Skin epidermis (tissue), 12 donors: ENCODE data around the gene CA5B.
"Not testable (repeated sequence)": the region's sequence is repeated elsewhere in the genome, so short reads cannot be mapped to it uniquely, and the experiment has no call there.

Experiments used
- H3K27ac ChIP-seq, 21 experiments: fragments of 200-600 bp; sonication (generic) in 11 of 21; one replicate each; pipeline ENCODE4 v1.5.0; 2020; ENCODE audit warnings: mild to moderate bottlenecking in 3 of 21, inconsistent platforms in 2 of 21, moderate library complexity in 2 of 21
- H3K4me3 ChIP-seq, 7 experiments: fragments of 200-600 bp; sonication (generic) in 2 of 7; one replicate each; pipeline ENCODE4 v1.5.0; 2020; ENCODE audit warnings: inconsistent platforms in 2 of 7, mild to moderate bottlenecking in 2 of 7, moderate library complexity in 1 of 7

The CA5B gene

DNA sequence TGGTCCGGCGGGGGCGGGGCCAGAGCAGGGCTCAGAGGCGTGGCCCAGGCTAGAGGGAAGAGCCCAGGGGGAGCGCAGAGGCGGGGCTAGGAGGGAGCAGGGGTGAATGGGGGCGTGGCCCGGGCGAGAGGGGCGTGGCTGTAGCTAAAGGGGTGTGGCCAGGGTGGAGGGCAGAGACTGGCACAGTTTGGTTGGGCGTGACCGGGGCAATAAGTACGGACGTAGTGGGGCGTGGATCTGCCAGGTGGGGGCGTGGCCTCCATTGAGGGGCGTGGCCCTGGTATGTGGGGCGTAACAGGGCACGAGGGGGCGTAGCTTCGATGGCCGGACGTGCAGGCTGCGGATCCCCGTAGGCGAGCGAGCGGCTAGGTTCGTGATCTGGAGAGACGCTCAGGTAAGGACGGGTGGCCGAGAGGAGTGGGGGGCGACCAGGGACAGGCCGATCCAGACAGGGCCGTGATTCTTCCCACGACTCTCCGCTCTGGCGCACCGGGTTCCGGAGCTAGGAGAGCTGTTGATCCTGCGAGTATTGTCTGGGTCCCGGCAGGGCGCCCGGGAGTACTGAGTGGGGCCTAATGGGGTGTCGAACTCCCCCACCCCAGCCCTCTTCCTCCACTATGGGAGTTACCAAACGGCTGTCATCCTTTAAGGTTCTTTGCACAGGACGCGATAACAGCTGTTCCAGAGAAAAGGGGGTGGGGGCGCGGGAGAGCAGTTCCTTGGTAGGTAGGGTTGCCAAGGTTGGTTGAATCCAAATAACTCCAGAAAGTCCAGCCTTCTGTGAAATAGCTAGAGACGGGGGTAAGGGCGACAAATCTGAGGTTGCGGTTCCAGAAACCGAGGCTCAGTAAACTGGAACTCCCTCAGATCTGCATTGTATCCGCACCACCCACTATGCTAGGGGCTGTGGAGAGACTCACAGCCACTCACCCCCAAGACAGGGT lies at the start of gene CA5B:
CA5B (plus strand) TSS at position 312 of the 944 bp plus-strand sequence. CDS start 11,754 bp downstream, outside the sequence.
- Histone ChIP-seq H3K4me3 (peak within 1 kb of the TSS; percentile 36 to 57 (median 45)), H3K27ac (peak within 1 kb of the TSS in 14 of 21 experiments; percentile 4 to 77 (median 36))

- Histone ChIP-seq H3K4me3 (no peak overlapping the region), H3K27ac (no peak overlapping the region)
Observed at GRCh38 chrX:15694941-15695451, 43.1 kb upstream of the CA5B start.

DNA sequence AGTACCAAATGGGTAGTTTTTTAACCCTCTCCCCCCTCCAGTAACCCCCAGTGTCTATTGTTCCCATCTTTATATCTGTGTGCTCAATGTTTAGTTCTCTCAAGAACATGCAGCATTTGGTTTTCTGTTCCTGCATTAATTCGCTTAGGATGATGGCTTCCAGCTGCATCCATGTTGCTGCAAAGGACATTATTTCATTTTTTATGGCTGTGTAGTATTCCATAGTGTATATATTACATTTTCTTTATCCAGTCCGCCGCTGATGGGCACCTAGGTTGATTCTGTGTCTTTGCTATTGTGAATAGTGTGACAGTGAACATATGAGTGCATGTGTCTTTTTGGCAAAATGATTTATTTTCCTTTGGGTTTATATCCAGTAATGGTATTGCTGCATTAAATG lies 41.6 kb upstream of the CA5B start:
- no peak overlapping the region for H3K4me3 ChIP-seq
- no peak overlapping the region for H3K27ac ChIP-seq

GRCh38 chrX:15702488-15703371 lies 35.3 kb upstream of the CA5B start:
- H3K27ac ChIP-seq, result no peak overlapping the region
- no peak overlapping the region for H3K4me3 ChIP-seq

DNA sequence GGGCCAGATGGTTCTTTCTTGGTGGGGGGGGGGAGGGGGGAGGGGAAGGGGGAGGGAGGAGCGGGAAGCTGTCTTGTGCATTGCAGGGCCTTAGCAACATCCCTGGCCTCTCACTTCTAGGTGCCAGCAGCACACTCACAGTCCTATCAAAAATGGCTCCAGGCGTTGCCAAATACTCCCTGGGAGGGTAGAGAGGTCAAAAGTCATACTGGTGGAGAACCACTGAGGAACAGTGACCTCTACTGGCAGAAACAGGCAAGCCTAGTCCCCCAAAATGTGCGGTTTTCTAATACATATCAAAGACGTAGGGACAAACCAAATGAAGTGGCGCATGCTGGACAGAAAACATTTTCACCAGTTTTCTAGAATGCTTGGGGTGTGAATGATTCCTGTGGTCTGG lies 34.3 kb upstream of the CA5B start:
- H3K4me3 ChIP-seq, H3K27ac ChIP-seq: not testable (repeated sequence)

DNA sequence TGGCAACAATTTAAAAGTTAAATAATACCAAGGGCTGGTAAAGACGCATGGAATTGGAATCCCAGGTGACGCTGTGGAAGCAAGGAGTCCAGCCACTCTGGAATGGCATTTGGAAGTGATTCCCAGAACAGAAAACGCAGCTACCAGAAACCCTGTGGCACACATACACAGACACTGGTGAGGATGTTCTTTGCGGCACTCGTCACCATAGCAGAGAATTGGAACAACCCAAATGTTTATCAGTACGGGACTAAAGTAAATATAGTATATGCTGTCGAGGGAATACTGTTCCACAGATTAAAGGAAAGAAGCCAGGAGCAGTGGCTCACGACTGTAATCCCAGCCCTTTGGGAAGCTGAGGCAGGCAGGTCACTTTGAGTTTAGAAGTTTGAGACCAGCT lies 33.8 kb upstream of the CA5B start:
- not testable (repeated sequence) for H3K27ac ChIP-seq, H3K4me3 ChIP-seq

DNA sequence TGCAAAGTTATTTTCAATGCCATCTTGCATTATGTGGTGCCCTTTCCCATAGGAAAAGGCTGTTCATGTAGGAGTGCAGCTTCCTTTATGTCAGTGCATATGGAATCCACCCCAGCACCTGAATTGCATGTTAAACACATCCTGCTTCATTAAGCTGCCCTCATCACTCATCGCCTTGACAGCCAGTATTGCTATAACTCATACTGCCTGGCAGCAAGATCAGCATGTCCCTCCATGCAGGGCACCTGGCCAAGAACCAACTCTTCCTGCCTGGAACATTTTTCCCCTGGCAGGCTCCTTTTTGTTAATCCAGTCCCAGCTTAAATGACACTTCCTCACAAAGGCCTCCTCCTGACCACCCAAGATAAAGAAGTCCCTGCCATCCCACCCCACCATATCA lies 23.5 kb upstream of the CA5B start:
- Histone ChIP-seq H3K27ac (no peak overlapping the region), H3K4me3 (no peak overlapping the region)

DNA sequence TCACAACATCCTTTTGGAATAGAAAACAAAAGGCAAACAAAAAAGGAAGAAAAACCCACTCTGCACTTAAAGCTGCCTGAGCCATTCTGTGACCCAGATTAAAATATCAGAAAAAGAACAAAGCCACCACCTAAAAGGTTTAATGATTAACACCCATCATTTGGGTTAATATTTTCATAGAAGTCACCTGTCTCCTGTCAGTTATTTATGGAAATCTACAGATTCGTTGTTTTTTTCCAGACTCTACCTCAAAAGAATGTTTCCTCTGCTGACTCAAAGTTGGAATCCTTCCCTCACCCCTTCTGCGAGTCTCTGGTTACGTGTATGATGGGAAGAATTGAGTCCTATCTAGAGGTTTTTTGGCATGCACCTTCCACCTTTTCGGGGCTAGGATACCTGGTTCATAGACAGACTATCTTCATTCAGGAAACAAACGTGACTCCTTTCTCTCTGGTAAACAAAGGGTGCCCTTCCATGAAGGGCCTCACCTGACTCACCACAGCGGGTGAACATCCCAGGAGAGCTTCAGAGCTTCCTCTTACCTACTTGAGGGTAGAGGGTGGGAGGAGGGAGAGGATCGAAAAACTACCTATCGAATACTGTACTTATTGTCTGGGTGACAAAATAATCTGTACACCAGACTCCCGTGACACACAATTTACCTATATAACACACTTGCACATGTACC lies 19.6 kb upstream of the CA5B start:
- H3K4me3 ChIP-seq, result no peak overlapping the region
- H3K27ac ChIP-seq, result no peak overlapping the region

DNA sequence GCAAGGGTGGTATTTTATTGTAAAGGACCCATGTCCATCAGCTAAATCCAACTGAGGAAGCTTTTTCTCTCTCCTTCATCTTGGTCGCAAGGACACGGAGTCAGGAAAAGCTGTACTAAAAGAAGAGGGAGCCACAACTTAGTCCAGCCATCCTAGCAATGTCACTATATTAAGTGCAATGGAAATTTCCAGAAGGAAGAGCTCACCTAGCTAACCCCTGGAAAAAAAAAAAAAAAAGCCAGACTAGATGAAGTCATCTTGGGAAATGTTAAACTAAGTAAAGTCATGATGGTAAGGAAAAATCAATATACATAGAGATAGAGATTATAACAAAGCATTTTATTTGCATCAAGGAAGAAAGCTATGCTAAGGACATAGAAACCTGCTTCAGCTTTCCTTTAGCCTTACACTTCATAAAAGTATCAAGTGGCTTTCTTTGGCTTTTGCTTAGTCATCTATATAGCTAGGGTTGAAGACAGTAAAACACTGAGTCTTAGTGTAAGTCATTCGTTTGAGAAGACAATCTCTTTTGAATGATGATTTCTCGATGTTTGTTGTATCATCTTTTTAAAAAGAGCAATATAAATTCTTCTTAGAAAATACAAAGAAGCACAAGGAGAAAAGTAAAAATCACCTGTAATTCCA lies 18.6 kb upstream of the CA5B start:
- no peak overlapping the region for H3K4me3 ChIP-seq
- H3K27ac ChIP-seq, result no peak overlapping the region

GRCh38 chrX:15721911-15722310 lies 16.2 kb upstream of the CA5B start:
- no peak overlapping the region for H3K27ac ChIP-seq
- H3K4me3 ChIP-seq, result no peak overlapping the region

DNA sequence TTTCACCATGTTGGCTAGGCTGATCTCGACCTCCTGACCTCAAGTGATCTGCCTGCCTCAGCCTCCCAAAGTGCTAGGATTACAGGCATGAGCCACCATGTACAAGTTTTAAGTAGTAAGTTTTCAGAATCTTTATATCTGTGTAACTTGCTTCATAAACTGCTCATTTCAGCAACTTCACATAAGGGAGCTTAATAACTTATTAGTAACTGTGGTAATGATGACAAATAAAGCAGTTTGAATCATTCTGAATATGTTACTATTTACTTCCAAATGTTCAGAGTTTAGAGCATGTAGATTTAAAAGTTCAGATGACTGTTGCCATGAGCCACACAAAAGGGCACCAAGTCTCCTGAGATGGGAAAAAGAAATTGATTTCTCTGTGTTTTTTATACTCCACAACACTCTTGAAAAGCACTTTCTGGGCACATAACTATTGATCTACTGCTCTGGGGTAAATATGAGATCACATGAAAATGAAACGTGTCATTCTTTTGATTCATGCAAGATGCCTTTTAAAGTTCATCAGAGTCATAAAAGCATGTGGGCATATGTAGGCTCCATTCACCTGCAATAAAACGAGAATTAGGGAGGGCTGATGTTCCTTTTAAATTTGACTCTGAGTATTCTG lies 14.1 kb upstream of the CA5B start:
- Histone ChIP-seq H3K4me3 (no peak overlapping the region), H3K27ac (no peak overlapping the region)

DNA sequence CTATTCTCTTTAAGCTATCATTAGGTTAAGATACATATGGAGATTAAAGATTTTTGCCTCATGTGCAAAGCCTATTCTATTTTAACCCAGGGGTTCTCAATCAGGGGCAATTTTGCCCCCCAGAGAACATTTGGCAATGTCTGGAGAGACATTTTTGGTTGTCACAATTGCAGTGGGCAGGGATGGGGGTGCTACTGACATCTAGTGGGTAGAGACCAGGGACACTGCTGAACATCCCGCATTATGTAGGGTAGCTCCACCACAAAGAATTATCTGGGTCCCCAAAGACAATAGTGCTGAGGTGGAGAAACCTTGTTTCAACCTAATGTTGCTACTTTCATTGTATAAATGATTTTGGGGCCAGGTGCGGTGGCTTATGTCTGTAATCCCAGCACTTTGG lies 13.2 kb upstream of the CA5B start:
- Histone ChIP-seq H3K4me3 (no peak overlapping the region), H3K27ac (no peak overlapping the region)

- not testable (repeated sequence) for H3K27ac ChIP-seq, H3K4me3 ChIP-seq
Observed at GRCh38 chrX:15731368-15731767, 6.7 kb upstream of the CA5B start.

DNA sequence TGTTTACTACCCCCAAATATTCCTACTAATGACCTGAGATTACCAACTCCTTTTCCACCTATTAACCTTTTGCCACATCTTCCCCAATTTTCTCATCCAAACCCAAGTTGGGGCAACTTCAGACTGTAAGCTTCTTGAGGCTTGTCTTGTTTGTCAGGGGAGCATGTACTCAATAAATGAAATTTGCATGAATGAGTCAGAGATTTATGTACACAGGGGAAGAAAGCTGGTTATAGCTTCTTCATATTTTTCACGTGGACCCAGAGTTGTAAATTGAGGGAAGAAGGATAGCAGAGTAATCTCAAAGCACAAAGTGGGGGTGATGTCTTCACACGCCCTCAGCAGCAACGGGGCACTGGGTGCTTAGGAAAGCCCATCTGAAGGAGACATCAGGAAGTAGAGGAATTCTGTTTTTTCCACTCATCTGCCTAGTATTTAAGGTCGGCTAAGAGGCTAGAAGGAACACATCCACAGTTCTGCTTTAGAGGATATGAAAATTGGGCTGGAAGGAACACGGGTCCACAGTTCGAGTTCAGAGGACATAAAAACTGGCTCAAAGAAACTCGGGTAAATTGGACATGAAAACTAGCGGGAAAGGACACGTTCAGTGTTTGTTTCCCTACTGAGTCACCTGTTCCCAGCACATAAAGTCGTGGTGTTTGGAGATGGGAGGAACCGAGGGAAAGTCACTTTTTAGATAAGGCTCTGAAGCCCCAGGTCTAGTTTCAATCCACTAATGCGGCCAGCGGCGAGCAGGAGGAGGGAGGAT lies 696 bp upstream of the CA5B start:
- peak overlapping the region in 4 of 7 experiments; percentile 37 to 47 (median 46) for H3K4me3 ChIP-seq
- H3K27ac ChIP-seq, result peak overlapping the region in 2 of 21 experiments; percentile 31 to 35

DNA sequence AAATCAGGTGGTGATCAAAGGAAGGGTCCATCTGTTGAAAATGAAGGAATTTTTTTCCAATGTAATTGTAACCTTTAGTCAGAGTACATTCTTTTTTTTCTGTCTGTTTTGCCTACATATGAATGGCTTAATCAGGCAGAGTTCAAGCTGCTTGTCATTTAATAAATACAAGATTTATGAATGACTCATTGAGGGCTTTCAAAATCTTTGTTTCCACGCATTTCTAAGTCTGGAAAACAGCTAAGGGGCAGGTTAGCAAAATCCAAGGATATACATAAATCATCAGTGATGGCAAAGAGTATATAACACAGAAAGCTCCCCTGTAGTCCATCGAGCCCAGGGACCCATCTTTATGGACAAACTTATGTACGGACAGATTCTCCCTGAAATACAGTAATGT lies 1.8 kb downstream of the CA5B start:
- Histone ChIP-seq H3K4me3 (no peak overlapping the region), H3K27ac (no peak overlapping the region)

DNA sequence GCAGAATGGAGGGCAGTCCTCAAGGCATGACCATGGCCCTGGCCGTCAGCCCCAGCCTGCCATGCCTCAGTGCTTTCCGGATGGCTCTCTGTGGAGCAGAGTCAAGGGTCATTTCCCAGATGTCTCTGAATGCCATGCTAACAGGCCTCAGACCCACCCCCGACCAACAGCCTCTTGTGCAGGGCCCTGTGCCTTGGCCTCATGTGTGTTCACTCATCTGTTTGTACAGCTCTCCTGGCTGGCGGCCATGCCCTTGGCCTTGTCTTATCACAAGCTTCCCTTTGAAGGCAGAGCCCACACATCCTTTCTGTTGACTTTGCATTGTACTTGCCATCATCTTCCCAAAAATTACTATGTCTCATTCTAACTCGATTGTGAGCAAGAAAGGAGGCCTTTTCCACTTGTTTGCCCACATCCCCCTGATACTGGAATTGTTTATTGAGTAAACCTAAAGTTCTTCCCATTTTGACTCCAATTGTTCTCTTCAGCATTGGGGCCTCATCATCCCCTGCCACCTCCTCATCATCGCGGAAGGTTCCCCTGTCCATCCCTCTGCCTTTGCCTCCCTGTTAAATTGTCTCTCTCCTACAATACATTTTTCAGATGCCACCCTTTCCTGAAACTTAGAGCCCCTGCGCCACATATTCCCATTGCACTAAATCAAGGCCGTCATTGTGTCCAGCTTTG lies 6.3 kb downstream of the CA5B start:
- no peak overlapping the region for H3K4me3 ChIP-seq
- no peak overlapping the region for H3K27ac ChIP-seq

- H3K4me3 ChIP-seq, result no peak overlapping the region
- H3K27ac ChIP-seq, result no peak overlapping the region
Observed at GRCh38 chrX:15745179-15745578, 7.1 kb downstream of the CA5B start.

DNA sequence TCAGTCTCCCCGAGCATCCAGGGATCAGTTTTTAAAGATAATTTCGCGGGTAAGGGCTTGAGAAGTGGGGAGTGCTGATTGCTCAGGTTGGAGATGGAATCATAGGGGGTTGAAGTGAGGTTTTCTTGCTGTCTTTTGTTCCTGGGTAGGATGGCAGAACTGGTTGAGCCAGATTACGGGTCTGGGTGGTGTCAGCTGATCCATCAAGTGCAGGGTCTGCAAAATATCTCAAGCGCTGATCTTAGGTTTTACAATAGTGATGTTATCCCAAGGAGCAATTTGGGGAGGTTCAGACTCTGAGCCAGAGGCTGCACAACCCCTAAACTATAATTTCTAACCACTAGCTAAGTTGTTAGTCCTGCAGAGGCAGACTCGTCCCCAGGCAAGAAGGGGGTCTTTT lies 8.6 kb downstream of the CA5B start:
- not testable (repeated sequence) for H3K27ac ChIP-seq, H3K4me3 ChIP-seq
